BLaER1 treated with 17β-estradiol and CSF1 and Interleukin-3, amounts not matched to agents 10 nM and 100 nM (cell line): ENCODE measurements around the gene MBTPS1.
A peak's percentile ranks its signal among the peaks of the same experiment; 100 is the strongest.

ENCODE experiments used
- H3K27ac ChIP-seq, 11 experiments: shearing (Covaris generic); formaldehyde crosslinking; 2 replicates each; pipeline ENCODE4 v1.8.1; 2022
- H3K27me3 ChIP-seq, 11 experiments: shearing (Covaris generic); formaldehyde crosslinking; 2 replicates each; pipeline ENCODE4 v1.8.1; 2022
- H3K36me3 ChIP-seq, 11 experiments: shearing (Covaris generic); formaldehyde crosslinking; 2 replicates each; pipeline ENCODE4 v1.8.1; 2022
- H3K4me1 ChIP-seq, 10 experiments: shearing (Covaris generic); formaldehyde crosslinking; 2 replicates each; pipeline ENCODE4 v1.8.1; 2022
- H3K4me2 ChIP-seq, 11 experiments: shearing (Covaris generic); formaldehyde crosslinking; 2 replicates each; pipeline ENCODE4 v1.8.1; 2022
- H3K4me3 ChIP-seq, 10 experiments: shearing (Covaris generic); formaldehyde crosslinking; 2 replicates each; pipeline ENCODE4 v1.8.1; 2022
- H3K9ac ChIP-seq, 11 experiments: shearing (Covaris generic); formaldehyde crosslinking; 2 replicates each; pipeline ENCODE4 v1.8.1; 2022
- H3K9me3 ChIP-seq, 11 experiments: shearing (Covaris generic); formaldehyde crosslinking; replicated peaks in 1 of 11; 2 replicates each; pipeline ENCODE4 v1.8.1; 2022
- H4K20me1 ChIP-seq, 11 experiments: shearing (Covaris generic); formaldehyde crosslinking; 2 replicates each; pipeline ENCODE4 v1.8.1; 2022
- Cebpa-rat ChIP-seq, 11 experiments: shearing (Covaris generic); IDR thresholded peaks; 2 replicates each; pipeline ENCODE4 v1.8.1; 2022

MBTPS1 gene

DNA sequence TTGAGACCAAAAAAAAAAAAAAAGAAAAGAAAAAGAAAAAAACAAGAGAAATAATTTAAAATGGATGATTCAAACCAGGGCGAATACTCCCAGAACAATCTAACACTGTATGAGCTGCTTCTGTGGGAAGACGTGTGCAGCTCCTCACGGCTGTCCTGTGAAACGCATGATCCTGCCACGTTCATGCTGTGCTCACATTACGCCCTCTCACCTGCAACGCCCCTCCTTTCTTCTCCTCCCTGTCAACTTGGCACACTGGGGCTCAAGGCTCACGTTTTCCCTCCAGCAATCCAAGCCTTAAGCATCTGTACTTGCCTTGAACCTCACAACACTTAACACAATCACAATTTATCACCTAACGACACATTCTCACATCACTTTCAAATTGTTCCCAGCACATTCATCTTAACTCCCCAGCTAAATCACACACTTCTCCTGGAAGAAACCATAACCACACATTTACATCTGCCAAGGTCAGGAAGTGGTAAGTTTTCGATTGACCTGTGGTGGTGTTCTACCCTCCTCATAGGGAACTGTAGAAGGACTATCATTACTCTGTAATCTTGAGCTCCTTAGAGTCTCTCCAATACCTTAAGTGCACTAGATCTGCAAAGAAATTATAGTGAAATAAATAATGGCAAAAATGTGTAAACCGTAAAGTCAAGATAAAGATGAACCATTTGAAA is 29.1 kb downstream of the MBTPS1 start:
- peaks cover 65 to 94% (median 85%) of the 10 kb centered on the region in 11 experiments for H4K20me1 ChIP-seq
- peak overlapping the region in 2 of 11 experiments; percentile 35 to 60; a peak in 2 of 22 replicates for H3K9ac ChIP-seq
- peaks cover 48 to 86% (median 74%) of the 10 kb centered on the region in 11 experiments for H3K36me3 ChIP-seq
- peak overlapping the region; percentile 66 to 94 (median 87) for H3K4me2 ChIP-seq
- H3K9me3 ChIP-seq: no peaks in the 10 kb centered on the region
- H3K27ac ChIP-seq: peak overlapping the region in 2 of 11 experiments; percentile 20 to 61; a peak in 2 of 22 replicates
- H3K4me3 ChIP-seq: no peak overlapping the region
- TF ChIP-seq Cebpa-rat (IDR thresholded peaks at IDR 0.05): no peak
- peaks cover 0 to 44% (median 0%) of the 10 kb centered on the region in 11 experiments; a peak in 6 of 22 replicates for H3K27me3 ChIP-seq
- H3K4me1 ChIP-seq: peaks cover 58 to 81% (median 72%) of the 10 kb centered on the region in 10 experiments

DNA sequence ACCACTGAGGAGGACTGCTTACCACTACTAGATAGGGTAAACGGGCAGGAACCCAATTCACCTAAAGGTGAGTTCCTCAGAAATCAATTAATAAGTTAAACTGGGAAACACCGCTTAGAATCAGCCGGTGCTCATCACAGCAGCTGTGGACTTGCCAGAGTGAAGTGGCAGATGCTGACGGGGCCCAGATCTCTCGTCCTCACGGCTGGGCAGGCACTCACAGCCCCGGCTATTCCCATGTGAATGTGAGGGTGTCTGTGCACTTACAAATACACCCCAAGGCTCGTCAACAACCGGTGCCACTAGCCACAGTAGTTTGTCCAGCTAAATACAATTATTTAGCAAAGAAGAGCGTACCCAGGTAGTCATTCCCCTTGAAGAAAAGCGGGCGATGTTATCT is 29.7 kb downstream of the MBTPS1 start:
- peak overlapping the region; percentile 72 to 94 (median 87); a peak in 21 of 22 replicates for H3K4me2 ChIP-seq
- no peak overlapping the region; a peak in 1 of 20 replicates for H3K4me3 ChIP-seq
- TF ChIP-seq Cebpa-rat (IDR thresholded peaks at IDR 0.05): no peak

DNA sequence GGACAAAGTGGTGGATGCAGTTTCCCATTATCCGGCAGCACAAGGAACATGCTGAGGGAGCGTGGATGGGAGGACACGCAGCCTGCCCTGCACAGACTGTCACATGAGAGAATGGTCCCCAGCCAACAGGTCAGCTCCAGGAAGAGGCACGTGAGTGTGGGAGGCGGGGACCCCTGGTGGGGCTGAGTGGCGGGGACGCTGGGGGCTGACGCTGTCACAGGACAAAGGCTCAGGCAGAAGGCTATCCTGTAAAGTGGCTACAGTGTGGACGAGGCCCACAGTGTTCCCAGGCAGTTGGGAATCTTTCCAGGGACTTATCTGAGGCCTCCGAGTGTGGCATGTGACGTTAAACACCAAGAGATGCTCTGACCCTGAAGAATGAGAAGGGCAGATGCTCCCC is 30.4 kb downstream of the MBTPS1 start:
- Histone ChIP-seq H3K4me3 (peak overlapping the region in 6 of 10 experiments; percentile 5 to 39 (median 24); a peak in 8 of 20 replicates), H3K27me3 (peaks cover 0 to 44% (median 0%) of the 10 kb centered on the region in 11 experiments; a peak in 6 of 22 replicates), H3K4me2 (peak overlapping the region; percentile 72 to 94 (median 87)), H3K4me1 (peaks cover 61 to 81% (median 73%) of the 10 kb centered on the region in 10 experiments), H3K9me3 (no peaks in the 10 kb centered on the region), H3K36me3 (peaks cover 48 to 86% (median 74%) of the 10 kb centered on the region in 11 experiments), H4K20me1 (peaks cover 62 to 93% (median 88%) of the 10 kb centered on the region in 11 experiments), H3K9ac (peak overlapping the region in 6 of 11 experiments; percentile 1 to 60 (median 24); a peak in 8 of 22 replicates), H3K27ac (peak overlapping the region in 7 of 11 experiments; percentile 8 to 55 (median 33); a peak in 10 of 22 replicates)
- TF ChIP-seq Cebpa-rat (IDR thresholded peaks at IDR 0.05): no peak

More for the DNA sequence above, 29.7 kb downstream of the MBTPS1 start:
- Histone ChIP-seq H3K27me3 (peaks cover 0 to 44% (median 0%) of the 10 kb centered on the region in 11 experiments; a peak in 6 of 22 replicates), H3K27ac (0 out of 22 replicates have a peak overlapping the region, but pooled peaks of 1 of the 11 experiments have one; percentile 55), H3K9ac (peak overlapping the region in 1 of 11 experiments; percentile 60; a peak in 1 of 22 replicates), H3K36me3 (peaks cover 48 to 86% (median 74%) of the 10 kb centered on the region in 11 experiments), H3K9me3 (no peaks in the 10 kb centered on the region), H4K20me1 (peaks cover 67 to 93% (median 88%) of the 10 kb centered on the region in 11 experiments), H3K4me1 (peaks cover 61 to 81% (median 73%) of the 10 kb centered on the region in 10 experiments)

DNA sequence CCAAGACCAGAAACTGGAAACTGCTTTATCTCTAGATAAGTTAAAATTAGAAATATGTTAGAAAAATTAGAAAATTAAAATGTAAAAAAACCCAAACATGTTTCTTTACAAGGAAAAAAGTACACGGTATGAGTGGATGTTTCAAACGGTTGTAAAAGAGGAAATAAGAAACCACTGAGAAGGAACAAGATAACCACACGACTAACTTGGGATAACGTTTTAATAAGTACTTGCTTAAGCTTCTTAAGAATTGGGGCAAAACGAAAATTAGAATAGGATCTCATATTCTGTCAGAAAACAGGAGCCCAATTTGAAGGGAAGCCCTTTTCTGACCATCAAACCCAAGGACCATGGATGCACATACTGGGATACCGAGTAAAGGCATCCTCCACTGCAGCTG is 31.0 kb downstream of the MBTPS1 start:
- Histone ChIP-seq H3K27ac (peak overlapping the region in 7 of 11 experiments; percentile 8 to 55 (median 33); a peak in 10 of 22 replicates), H3K4me3 (peak overlapping the region in 5 of 10 experiments; percentile 5 to 39 (median 32); a peak in 8 of 20 replicates), H3K4me1 (peaks cover 63 to 79% (median 73%) of the 10 kb centered on the region in 10 experiments), H3K9me3 (no peaks in the 10 kb centered on the region), H3K4me2 (peak overlapping the region; percentile 72 to 94 (median 87)), H4K20me1 (peaks cover 59 to 93% (median 89%) of the 10 kb centered on the region in 11 experiments), H3K9ac (peak overlapping the region in 7 of 11 experiments; percentile 1 to 60 (median 18); a peak in 6 of 22 replicates), H3K36me3 (peaks cover 48 to 86% (median 74%) of the 10 kb centered on the region in 11 experiments), H3K27me3 (peaks cover 0 to 40% (median 0%) of the 10 kb centered on the region in 11 experiments; a peak in 6 of 22 replicates)
- no peak for TF ChIP-seq Cebpa-rat (IDR thresholded peaks at IDR 0.05)

DNA sequence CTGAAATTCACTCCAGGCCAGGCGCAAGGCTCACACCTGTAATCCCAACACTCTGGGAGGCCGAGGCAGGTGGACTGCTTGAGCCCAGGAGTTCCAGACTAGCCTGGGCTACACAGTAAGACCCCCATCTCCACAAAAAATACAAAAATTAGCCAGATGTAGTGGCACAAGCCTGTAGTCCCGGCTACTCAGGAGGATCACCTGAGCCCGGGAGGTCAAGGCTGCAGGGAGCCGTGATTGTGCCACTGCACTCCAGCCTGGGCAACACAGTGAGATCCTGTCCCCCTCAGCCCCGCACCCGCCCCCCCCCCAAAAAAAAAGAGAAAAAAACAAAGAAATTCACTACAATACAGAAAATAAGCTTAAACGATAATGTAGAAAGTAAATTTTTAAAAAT is 31.5 kb downstream of the MBTPS1 start:
- Histone ChIP-seq H3K4me1 (peaks cover 65 to 79% (median 73%) of the 10 kb centered on the region in 10 experiments), H3K4me2 (peak overlapping the region; percentile 72 to 94 (median 87)), H3K9ac (no peak overlapping the region), H4K20me1 (peaks cover 55 to 93% (median 89%) of the 10 kb centered on the region in 11 experiments), H3K27ac (peak overlapping the region in 1 of 11 experiments; percentile 18; a peak in 1 of 22 replicates), H3K36me3 (peaks cover 52 to 86% (median 74%) of the 10 kb centered on the region in 11 experiments), H3K27me3 (peaks cover 0 to 35% (median 0%) of the 10 kb centered on the region in 11 experiments; a peak in 6 of 22 replicates), H3K9me3 (no peaks in the 10 kb centered on the region), H3K4me3 (peak overlapping the region in 1 of 10 experiments; percentile 39; a peak in 2 of 20 replicates)
- no peak for TF ChIP-seq Cebpa-rat (IDR thresholded peaks at IDR 0.05)

DNA sequence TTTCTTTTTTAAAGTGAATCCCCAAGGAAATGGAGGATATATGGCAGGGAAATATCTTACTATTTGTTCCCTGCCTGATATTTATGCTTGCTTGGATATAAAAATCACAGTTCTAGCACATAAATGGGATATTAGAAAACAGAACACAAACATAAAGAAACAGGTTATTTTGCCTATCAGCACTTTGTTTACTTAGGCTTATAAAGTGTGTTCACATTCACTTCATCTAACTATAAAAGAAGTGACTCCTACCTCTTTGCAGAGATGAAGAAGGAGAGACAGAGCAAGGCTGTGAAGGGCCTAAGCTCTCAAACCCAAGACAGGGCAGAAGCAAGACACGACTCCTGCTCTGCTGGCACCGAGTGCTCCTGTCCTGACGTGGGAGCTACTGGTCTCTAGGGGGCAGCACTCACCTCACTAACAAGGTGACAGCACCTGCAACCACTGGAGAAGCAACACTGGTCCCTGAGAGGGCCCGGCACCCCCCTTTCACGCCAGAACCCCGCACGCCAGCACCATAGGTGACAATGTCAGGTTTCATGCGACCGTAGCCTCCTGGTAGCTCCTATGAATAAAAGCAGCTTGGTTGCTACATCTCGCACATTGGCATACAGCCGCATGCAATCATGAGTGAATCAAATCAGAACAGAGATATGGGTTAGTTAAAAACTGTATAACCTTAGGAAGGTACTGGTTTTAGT is 32.0 kb downstream of the MBTPS1 start:
- peaks cover 65 to 78% (median 69%) of the 10 kb centered on the region in 10 experiments for H3K4me1 ChIP-seq
- H3K9ac ChIP-seq: no peak overlapping the region
- H3K36me3 ChIP-seq: peaks cover 57 to 86% (median 74%) of the 10 kb centered on the region in 11 experiments
- no peak for TF ChIP-seq Cebpa-rat (IDR thresholded peaks at IDR 0.05)
- H3K4me2 ChIP-seq: peak overlapping the region; percentile 63 to 94 (median 87)
- no peak overlapping the region for H3K4me3 ChIP-seq
- H3K27me3 ChIP-seq: peaks cover 0 to 29% (median 0%) of the 10 kb centered on the region in 11 experiments; a peak in 6 of 22 replicates
- no peak overlapping the region for H3K27ac ChIP-seq
- H4K20me1 ChIP-seq: peaks cover 52 to 93% (median 89%) of the 10 kb centered on the region in 11 experiments
- H3K9me3 ChIP-seq: no peaks in the 10 kb centered on the region

DNA sequence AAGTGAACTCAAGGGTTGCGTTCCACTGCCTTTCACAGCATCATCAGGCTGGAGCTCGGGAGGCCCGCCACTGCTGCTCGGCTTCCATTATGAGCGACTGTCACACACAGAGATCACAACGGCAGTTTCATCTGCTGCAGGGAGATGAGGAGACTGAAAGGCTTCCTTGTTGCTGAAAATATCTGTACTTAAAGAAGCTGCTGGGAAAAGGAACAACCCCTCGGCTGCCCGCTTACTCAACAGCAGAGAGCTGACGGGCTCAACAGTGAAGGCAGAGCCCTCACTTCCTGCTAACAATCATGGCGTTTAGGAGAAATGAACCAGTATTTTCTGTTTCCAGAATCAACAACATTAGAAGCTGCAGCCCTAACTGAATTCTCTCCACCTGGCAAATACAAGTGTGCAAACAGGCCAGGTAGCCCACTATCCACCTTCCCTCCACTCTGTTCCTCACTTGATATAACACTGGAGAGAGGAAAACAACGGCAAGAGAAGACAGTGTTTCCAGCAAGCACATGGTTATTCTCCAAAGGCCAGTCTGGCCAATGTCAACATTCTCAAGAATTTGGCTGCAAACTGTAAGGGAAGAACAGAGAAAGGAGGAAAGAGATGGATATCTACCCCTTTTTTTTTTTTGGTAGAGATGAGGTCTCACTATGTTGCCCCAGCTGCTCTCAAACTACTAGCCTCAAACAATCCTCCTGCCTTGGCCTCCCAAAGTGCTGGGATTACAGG is 33.7 kb downstream of the MBTPS1 start:
- Histone ChIP-seq H3K36me3 (peaks cover 75 to 87% (median 81%) of the 10 kb centered on the region in 11 experiments), H3K4me3 (no peak overlapping the region), H3K9me3 (no peaks in the 10 kb centered on the region), H3K9ac (no peak overlapping the region), H3K4me2 (peak overlapping the region in 9 of 11 experiments; percentile 4 to 56 (median 37); a peak in 14 of 22 replicates), H3K27ac (no peak overlapping the region), H4K20me1 (peaks cover 50 to 93% (median 89%) of the 10 kb centered on the region in 11 experiments), H3K27me3 (peaks cover 0 to 14% (median 0%) of the 10 kb centered on the region in 11 experiments; a peak in 6 of 22 replicates), H3K4me1 (peaks cover 48 to 60% (median 52%) of the 10 kb centered on the region in 10 experiments)
- no peak for TF ChIP-seq Cebpa-rat (IDR thresholded peaks at IDR 0.05)

DNA sequence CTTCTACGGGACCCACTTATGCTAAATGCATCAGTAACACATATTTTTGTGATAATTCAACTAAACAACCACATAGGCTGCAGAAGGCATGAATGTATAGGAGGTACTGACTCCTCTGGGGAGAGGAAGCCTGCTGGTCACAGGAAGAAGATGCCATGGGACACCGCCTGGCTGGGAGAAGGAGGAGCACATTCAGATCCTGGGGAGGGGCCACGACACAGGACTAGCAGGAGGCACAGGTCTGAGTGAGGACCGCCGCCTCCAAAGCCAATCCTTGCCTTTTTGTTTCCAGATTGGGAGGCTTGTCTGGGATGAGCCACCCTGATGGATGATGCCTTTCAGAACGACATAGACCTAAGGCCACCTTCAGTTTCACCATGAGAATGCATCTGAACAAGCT is 34.6 kb downstream of the MBTPS1 start:
- no peak overlapping the region for H3K4me3 ChIP-seq
- H3K4me2 ChIP-seq: peak overlapping the region in 2 of 11 experiments; percentile 45 to 56; a peak in 1 of 22 replicates
- no peak overlapping the region for H3K9ac ChIP-seq
- peaks cover 50 to 93% (median 89%) of the 10 kb centered on the region in 11 experiments for H4K20me1 ChIP-seq
- H3K9me3 ChIP-seq: no peaks in the 10 kb centered on the region
- peaks cover 79 to 91% (median 85%) of the 10 kb centered on the region in 11 experiments for H3K36me3 ChIP-seq
- no peak overlapping the region for H3K27ac ChIP-seq
- no peak for TF ChIP-seq Cebpa-rat (IDR thresholded peaks at IDR 0.05)
- H3K27me3 ChIP-seq: peaks cover 0 to 8% (median 0%) of the 10 kb centered on the region in 11 experiments; a peak in 4 of 22 replicates
- peaks cover 39 to 51% (median 43%) of the 10 kb centered on the region in 10 experiments for H3K4me1 ChIP-seq
